ENCODE results near the gene SLFNL1. TPM values are rescaled to one million over a fixed set of nuclear protein-coding genes. Genes with fewer than 3 reads are reported as not detected.

Gene SLFNL1
- total and polyA plus RNA-seq, 9 donors: 0.05 to 1.2 (median 0.62) TPM

GRCh38 chr1:41048540-41048939, 27.0 kb upstream of the SLFNL1 start:
- Histone ChIP-seq H3K36me3 (no peaks in the 10 kb centered on the region), H3K27ac (no peak overlapping the region), H3K4me1 (ENCODE audit: insufficient read depth) (no peaks in the 10 kb centered on the region), H3K27me3 (no peaks in the 10 kb centered on the region), H3K4me3 (no peak overlapping the region), H3K9me3 (no peaks in the 10 kb centered on the region)
- no peak for DNase-seq
- no peak for TF ChIP-seq CTCF (IDR thresholded peaks at IDR 0.05)
- WGBS, 3 donors: 82 to 95% (median 88%) methylated on average over 3 of the region's 3 CpGs
- intact Hi-C loops (cut with DNase I): no loop called here

GRCh38 chr1:41046347-41046775, 24.8 kb upstream of the SLFNL1 start:
- TF ChIP-seq CTCF (IDR thresholded peaks at IDR 0.05) (no peak), POLR2A (IDR thresholded peaks at IDR 0.05) (no peak), EP300 (IDR thresholded peaks at IDR 0.05) (no peak)
- no peak overlapping the region for H3K4me3 ChIP-seq
- no peaks in the 10 kb centered on the region for H3K36me3 ChIP-seq

GRCh38 chr1:41045740-41046139, 24.2 kb upstream of the SLFNL1 start:
- H3K9me3 ChIP-seq: no peaks in the 10 kb centered on the region
- intact Hi-C loops (cut with DNase I): no loop called here
- no peaks in the 10 kb centered on the region for H3K27me3 ChIP-seq
- DNase-seq: no peak
- H3K4me3 ChIP-seq: no peak overlapping the region
- H3K4me1 ChIP-seq (ENCODE audit: insufficient read depth): no peaks in the 10 kb centered on the region
- WGBS, 3 donors: 58 to 70% (median 67%) methylated on average over 5 of the region's 5 CpGs
- no peak overlapping the region for H3K27ac ChIP-seq
- TF ChIP-seq POLR2A (IDR thresholded peaks at IDR 0.05) (no peak), CTCF (IDR thresholded peaks at IDR 0.05) (no peak), EP300 (IDR thresholded peaks at IDR 0.05) (no peak)
- no peaks in the 10 kb centered on the region for H3K36me3 ChIP-seq

More at GRCh38 chr1:41046347-41046775, 24.8 kb upstream of the SLFNL1 start:
- intact Hi-C loops (cut with DNase I): no loop called here
- H3K27ac ChIP-seq: no peak overlapping the region
- no peaks in the 10 kb centered on the region for H3K27me3 ChIP-seq
- H3K9me3 ChIP-seq: no peaks in the 10 kb centered on the region
- no peaks in the 10 kb centered on the region for H3K4me1 ChIP-seq (ENCODE audit: insufficient read depth)
- WGBS, 3 donors: 83 to 92% (median 89%) methylated on average over 10 of the region's 10 CpGs
- DNase-seq: no peak

- no peak for DNase-seq
- intact Hi-C loops (cut with DNase I): no loop called here
- H3K9me3 ChIP-seq: no peaks in the 10 kb centered on the region
- H3K4me3 ChIP-seq: no peak overlapping the region
- H3K4me1 ChIP-seq (ENCODE audit: insufficient read depth): no peaks in the 10 kb centered on the region
- H3K36me3 ChIP-seq: no peaks in the 10 kb centered on the region
- 84 to 90% (median 85%) methylated on average over 2 of the region's 2 CpGs for WGBS, 3 donors
- no peak overlapping the region for H3K27ac ChIP-seq
- TF ChIP-seq CTCF (IDR thresholded peaks at IDR 0.05): no peak
- no peak for TF ChIP-seq EP300 (IDR thresholded peaks at IDR 0.05)
- TF ChIP-seq POLR2A (IDR thresholded peaks at IDR 0.05): no peak
- no peaks in the 10 kb centered on the region for H3K27me3 ChIP-seq
Measured at GRCh38 chr1:41044187-41044586, 22.7 kb upstream of the SLFNL1 start.
